Measurements from ENCODE around the gene IQSEC1.

GRCh38 chr3:13018043-13018451 is 55.2 kb downstream of the IQSEC1 start:
- TF ChIP-seq POLR2A (IDR thresholded peaks at IDR 0.05; ENCODE audit: low read depth, low read length) (no peak), POLR2AphosphoS5 (IDR thresholded peaks at IDR 0.05; ENCODE audit: low read depth, low read length) (no peak), TAF1 (IDR thresholded peaks at IDR 0.05; ENCODE audit: low read depth, low read length) (no peak), SPI1 (IDR thresholded peaks at IDR 0.05; ENCODE audit: low read depth, low read length) (no peak), POU2F2 (IDR thresholded peaks at IDR 0.05; ENCODE audit: low read depth, low read length) (no peak), PAX5 (IDR thresholded peaks at IDR 0.05; ENCODE audit: insufficient read depth, low read length, severe bottlenecking) (no peak)
